Ishikawa (cell line): ENCODE measurements around the gene ERG.

Source experiments
- CEBPB ChIP-seq: IDR thresholded peaks from 2 replicates; pipeline ENCODE4 v1.6.1; 2012
- CREB1 ChIP-seq: IDR thresholded peaks from 2 replicates; pipeline ENCODE4 v1.6.1; 2012; ENCODE audit warnings: low read depth
- EGR1 ChIP-seq: IDR thresholded peaks from 2 replicates; pipeline ENCODE4 v1.6.1; 2012
- EP300 ChIP-seq: IDR thresholded peaks from 2 replicates; pipeline ENCODE4 v1.6.1; 2012; ENCODE audit warnings: borderline replicate concordance
- FOXM1 ChIP-seq: IDR thresholded peaks from 2 replicates; pipeline ENCODE4 v1.6.1; 2012; ENCODE audit warnings: low read depth, borderline replicate concordance
- MAX ChIP-seq: IDR thresholded peaks from 2 replicates; pipeline ENCODE4 v1.6.1; 2012
- NFIC ChIP-seq: IDR thresholded peaks from 2 replicates; pipeline ENCODE4 v1.6.1; 2012
- RAD21 ChIP-seq: IDR thresholded peaks from 2 replicates; pipeline ENCODE4 v1.6.1; 2012; ENCODE audit warnings: low read depth
- TAF1 ChIP-seq: IDR thresholded peaks from 2 replicates; pipeline ENCODE4 v1.6.1; 2012; ENCODE audit warnings: low read depth, mild to moderate bottlenecking
- TCF12 ChIP-seq: IDR thresholded peaks from 2 replicates; pipeline ENCODE4 v1.6.1; 2012; ENCODE audit warnings: low read depth
- TEAD4 ChIP-seq: IDR thresholded peaks from 2 replicates; pipeline ENCODE4 v1.6.1; 2012
- USF1 ChIP-seq: IDR thresholded peaks from 2 replicates; pipeline ENCODE4 v1.6.1; 2012
- YY1 ChIP-seq: IDR thresholded peaks from 2 replicates; pipeline ENCODE4 v1.6.1; 2012; ENCODE audit warnings: low read depth
- ZBTB7A ChIP-seq: IDR thresholded peaks from 2 replicates; pipeline ENCODE4 v1.6.1; 2012; ENCODE audit warnings: low read depth
- TF ChIP-seq, protein P1 (sequence below): IDR thresholded peaks from 2 replicates; pipeline ENCODE4 v1.6.1; 2012; ENCODE audit warnings: low read depth, mild to moderate bottlenecking

ERG gene

DNA sequence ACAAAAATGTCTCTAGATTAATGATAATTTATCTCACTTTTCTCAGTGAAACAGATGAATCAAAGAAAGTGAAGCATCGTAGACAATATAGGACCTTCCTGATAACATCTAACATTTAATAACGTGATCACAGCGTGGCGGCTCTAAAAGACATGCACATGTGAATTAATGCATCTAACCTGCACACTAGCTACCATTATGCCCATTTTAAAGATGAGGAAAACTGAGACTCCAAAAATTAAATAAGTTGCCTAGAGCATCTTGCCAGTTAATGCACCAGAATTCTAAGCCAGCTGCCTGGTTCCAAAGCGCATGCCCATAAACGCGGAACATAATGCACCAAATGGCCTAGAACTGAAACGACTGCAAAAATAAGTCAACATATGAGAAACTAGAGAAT, 23.5 kb downstream of the ERG start:
- no peak for TF ChIP-seq TCF12
- no peak for TF ChIP-seq TAF1
- no peak for TF ChIP-seq MAX
- TF ChIP-seq, protein P1, sequence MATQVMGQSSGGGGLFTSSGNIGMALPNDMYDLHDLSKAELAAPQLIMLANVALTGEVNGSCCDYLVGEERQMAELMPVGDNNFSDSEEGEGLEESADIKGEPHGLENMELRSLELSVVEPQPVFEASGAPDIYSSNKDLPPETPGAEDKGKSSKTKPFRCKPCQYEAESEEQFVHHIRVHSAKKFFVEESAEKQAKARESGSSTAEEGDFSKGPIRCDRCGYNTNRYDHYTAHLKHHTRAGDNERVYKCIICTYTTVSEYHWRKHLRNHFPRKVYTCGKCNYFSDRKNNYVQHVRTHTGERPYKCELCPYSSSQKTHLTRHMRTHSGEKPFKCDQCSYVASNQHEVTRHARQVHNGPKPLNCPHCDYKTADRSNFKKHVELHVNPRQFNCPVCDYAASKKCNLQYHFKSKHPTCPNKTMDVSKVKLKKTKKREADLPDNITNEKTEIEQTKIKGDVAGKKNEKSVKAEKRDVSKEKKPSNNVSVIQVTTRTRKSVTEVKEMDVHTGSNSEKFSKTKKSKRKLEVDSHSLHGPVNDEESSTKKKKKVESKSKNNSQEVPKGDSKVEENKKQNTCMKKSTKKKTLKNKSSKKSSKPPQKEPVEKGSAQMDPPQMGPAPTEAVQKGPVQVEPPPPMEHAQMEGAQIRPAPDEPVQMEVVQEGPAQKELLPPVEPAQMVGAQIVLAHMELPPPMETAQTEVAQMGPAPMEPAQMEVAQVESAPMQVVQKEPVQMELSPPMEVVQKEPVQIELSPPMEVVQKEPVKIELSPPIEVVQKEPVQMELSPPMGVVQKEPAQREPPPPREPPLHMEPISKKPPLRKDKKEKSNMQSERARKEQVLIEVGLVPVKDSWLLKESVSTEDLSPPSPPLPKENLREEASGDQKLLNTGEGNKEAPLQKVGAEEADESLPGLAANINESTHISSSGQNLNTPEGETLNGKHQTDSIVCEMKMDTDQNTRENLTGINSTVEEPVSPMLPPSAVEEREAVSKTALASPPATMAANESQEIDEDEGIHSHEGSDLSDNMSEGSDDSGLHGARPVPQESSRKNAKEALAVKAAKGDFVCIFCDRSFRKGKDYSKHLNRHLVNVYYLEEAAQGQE: no peak
- no peak for TF ChIP-seq YY1
- TF ChIP-seq TEAD4: no peak
- no peak for TF ChIP-seq CREB1
- TF ChIP-seq FOXM1: no peak
- TF ChIP-seq EP300: no peak
- TF ChIP-seq RAD21: no peak
- no peak for TF ChIP-seq CEBPB
- TF ChIP-seq NFIC: no peak
- no peak for TF ChIP-seq ZBTB7A

DNA sequence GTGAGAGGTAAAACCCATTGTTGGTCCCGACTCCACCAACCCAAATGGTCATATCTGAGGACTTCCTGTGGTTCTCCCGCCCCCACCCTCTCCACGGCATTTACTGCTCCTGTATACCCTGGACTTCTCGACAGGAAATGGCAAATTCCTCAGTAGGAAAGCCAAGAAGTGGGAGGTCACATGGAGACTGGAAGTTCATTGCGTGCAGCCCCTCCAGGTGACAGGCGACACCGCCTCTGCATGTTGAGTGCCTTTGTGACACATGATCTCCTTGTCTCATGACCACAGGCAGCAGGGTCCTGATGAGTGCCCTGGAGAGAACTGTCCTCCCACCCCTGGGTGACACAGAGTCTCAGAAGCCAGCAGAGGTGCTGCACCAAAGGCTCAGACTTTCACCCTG, 24.2 kb downstream of the ERG start:
- no peak for TF ChIP-seq CEBPB
- TF ChIP-seq EP300: no peak
- TF ChIP-seq MAX: no peak
- no peak for TF ChIP-seq TCF12
- TF ChIP-seq NFIC: no peak
- no peak for TF ChIP-seq YY1
- no peak for TF ChIP-seq FOXM1
- TF ChIP-seq RAD21: no peak
- no peak for TF ChIP-seq CREB1
- no peak; the same call in 1 of the 2 replicates for TF ChIP-seq USF1
- TF ChIP-seq TEAD4: no peak
- no peak for TF ChIP-seq TAF1
- TF ChIP-seq, protein P1: no peak

GRCh38 chr21:38472412-38473108, 25.7 kb downstream of the ERG start:
- no peak for TF ChIP-seq EGR1
- TF ChIP-seq FOXM1: no peak
- no peak for TF ChIP-seq CREB1
- TF ChIP-seq NFIC: no peak
- no peak for TF ChIP-seq CEBPB
- no peak for TF ChIP-seq EP300
- TF ChIP-seq ZBTB7A: no peak
- TF ChIP-seq, protein P1: no peak
- no peak for TF ChIP-seq TAF1
- TF ChIP-seq MAX: no peak
- TF ChIP-seq USF1: no peak
- no peak for TF ChIP-seq RAD21

- TF ChIP-seq CREB1 (no peak), TEAD4 (no peak), RAD21 (no peak), USF1 (no peak), TCF12 (no peak), MAX (no peak), NFIC (no peak), EP300 (no peak), FOXM1 (no peak)
- TF ChIP-seq, protein P1: no peak
Measured at GRCh38 chr21:38471766-38472165, 26.5 kb downstream of the ERG start.
